GM13977 (cell line): ENCODE data around the gene SHCBP1L.

Source experiments
- DNase-seq: peaks from one replicate; pipeline ENCODE4 v3.0.0; 2012; ENCODE audit warnings: low spot score
- in situ Hi-C: fragments of 300-500 bp; cut with MboI; formaldehyde crosslinking; loops from one replicate; pipeline ENCODE4 v1.12.0; 2022; ENCODE audit warnings: low sequenced_read_pairs, low pct_unique_long_range_greater_than_20kb, mixed read lengths, inconsistent platforms; ENCODE audit not compliant: unreplicated experiment
- TF ChIP-seq, protein P1 (sequence below): IDR thresholded peaks from 2 replicates; pipeline ENCODE4 v1.5.1; 2012; ENCODE audit warnings: mild to moderate bottlenecking, control low read depth; ENCODE audit not compliant: insufficient read depth; ENCODE audit errors: extremely low read depth, missing control alignments

The SHCBP1L gene

DNA sequence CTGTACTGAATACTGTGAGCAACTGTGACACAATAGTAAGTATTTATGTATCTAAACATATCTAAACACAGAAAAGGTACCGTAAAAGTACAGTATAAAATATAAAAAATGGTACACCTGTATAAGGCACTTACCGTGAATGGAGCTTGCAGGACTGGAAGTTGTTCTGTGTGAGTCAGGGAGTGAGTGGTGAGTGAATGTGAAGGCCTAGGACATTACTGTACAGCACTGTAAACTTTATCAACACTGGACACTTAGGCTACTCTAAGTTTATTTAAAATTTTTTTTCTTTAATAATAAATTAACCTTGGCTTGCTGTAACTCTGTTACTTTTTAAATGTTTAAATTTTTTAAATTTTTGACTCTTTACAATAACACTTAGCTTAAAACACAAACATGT lies 24.5 kb upstream of the SHCBP1L start:
- in situ Hi-C loops = no loop called here
- DNase-seq = no peak
- TF ChIP-seq, protein P1, sequence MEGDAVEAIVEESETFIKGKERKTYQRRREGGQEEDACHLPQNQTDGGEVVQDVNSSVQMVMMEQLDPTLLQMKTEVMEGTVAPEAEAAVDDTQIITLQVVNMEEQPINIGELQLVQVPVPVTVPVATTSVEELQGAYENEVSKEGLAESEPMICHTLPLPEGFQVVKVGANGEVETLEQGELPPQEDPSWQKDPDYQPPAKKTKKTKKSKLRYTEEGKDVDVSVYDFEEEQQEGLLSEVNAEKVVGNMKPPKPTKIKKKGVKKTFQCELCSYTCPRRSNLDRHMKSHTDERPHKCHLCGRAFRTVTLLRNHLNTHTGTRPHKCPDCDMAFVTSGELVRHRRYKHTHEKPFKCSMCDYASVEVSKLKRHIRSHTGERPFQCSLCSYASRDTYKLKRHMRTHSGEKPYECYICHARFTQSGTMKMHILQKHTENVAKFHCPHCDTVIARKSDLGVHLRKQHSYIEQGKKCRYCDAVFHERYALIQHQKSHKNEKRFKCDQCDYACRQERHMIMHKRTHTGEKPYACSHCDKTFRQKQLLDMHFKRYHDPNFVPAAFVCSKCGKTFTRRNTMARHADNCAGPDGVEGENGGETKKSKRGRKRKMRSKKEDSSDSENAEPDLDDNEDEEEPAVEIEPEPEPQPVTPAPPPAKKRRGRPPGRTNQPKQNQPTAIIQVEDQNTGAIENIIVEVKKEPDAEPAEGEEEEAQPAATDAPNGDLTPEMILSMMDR = no peak

DNA sequence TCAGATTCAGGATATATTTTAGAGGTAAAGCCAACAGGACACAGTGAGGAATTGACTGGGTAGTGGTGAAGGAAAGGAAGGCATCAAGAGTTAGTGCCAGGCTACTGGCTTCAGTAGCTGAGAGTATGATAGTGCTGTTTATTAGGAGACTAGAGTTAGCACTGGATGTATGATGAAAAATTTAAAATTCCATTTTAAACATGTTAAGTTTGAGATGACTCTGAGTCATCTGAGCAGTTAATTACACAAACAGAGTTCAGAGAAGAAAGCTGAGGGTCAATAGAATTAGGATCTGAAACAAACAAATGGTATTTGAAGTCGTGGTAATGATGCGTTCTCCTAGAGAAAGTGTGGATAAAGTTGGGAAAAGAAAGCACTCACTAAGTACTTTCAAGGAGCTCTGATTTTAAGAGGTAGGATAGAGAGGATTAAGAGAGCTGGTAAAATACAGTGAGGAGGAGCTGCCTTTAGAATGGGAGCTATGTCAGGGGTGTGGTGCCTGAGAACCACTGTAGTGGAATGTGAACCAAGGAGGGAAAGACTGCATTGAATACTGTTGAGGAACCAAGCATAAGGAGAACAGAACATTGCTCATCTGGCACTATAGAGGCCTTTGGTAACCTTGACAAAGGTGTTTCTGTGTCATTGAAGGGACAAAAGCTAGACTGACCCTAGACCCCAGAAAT lies 21.7 kb upstream of the SHCBP1L start:
- no peak for DNase-seq
- in situ Hi-C loops = loop anchor here (25.0 kb wide), 1 partner anchor 238 kb away; no protein-coding TSS in a partner anchor
- TF ChIP-seq, protein P1 = no peak

DNA sequence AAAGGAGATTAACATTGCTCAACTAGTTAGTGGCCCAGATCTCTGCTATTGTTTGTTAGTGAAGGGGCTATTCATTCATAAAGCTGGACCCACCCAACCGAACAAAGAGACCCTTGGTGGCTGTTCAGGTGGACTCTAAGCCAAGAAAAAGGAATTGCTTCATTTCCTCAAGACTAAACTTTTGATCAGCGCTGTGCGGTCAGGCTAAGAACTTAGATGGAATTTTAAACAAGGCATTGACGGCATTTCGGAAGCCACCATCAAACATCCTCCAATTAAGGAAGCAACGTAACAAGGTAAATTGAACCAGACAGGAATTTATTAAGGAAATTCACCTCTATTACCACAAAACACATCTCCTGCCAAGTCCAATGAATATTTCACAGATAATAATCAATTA lies 19.9 kb upstream of the SHCBP1L start:
- no peak for DNase-seq
- TF ChIP-seq, protein P1 = no peak
- in situ Hi-C loops = loop anchor here (25.0 kb wide), 1 partner anchor 239 kb away; no protein-coding TSS in a partner anchor

DNA sequence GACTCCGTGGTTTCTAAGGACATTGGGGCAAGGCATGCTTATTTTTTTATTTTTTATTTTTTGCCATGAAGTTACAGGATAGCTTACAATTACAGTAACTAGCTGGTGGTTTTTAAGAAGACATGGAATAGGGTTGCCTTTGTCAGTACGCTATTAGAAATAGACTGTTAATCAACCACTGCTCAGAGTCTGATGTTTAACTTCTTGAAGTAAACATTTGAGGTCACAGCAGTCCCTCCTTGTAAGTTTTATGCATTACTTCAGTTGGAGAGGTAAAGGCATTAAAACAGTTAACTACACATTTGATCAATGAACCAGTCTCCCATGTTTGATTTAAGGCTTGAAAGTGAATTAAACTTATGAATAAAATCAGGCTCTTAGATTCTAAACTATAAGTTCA lies 19.3 kb upstream of the SHCBP1L start:
- in situ Hi-C loops = loop anchor here (25.0 kb wide), 1 partner anchor 240 kb away; no protein-coding TSS in a partner anchor
- TF ChIP-seq, protein P1 = no peak

DNA sequence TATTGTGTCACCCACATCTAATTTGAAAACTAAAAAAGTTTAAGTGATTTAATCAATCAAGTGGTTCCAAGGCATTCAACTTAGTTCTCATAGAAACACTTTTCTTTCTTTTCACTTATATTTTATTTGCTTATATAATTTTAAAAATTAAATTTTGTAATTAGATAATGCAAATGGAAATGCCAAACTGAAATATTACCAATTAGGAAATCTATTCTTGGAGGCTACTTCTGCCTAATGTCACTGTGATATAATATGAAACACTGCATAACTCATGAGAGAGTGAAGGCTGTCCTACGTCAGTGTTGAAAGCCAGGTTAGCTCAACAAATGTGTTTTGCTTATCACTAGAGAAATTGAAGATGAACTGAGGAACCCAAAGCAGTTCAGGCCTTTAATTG lies 18.3 kb upstream of the SHCBP1L start:
- TF ChIP-seq, protein P1 = no peak
- DNase-seq = no peak
- in situ Hi-C loops = loop anchor here (25.0 kb wide), 1 partner anchor 241 kb away; no protein-coding TSS in a partner anchor

More for the DNA sequence above, 19.3 kb upstream of the SHCBP1L start:
- DNase-seq = no peak

DNA sequence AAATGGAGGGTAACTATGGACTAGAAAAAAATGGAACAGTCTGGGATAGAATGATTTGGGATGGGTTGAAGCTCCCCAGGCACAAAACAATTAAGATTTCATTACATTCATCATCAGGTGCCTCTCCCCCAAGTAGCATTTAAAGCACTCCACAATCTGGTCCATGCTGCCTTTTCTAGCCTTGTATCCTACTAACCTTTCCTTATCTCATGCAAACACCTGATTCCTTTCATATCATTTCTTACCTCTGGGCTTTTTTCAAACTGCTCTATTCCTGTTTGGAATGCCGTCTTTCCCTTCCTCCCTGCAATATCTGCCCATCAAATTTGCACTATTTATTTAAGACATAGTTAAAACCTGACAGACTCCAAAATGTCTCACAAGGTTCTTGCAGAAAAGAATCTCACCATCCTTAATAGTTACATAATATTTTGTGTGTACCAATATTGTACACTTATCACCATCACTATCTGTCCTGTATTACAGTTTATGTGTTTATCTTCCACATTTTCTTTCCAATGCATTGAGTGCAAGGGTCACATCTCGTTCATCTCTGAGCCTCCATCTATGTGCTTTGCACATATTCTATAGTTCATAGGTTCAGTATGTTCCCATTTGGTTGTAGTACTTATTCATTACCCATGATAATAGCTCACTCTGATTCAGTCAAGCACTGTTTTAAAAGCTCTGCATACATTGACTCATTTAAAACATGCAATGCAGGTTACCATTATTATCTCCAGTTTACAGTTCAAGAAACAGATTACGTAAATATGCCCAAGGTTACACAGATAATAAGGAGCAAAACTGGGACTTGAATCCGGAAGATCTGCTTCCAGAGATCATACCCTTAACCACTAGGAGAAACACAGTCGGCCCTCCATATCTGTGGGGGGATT lies 16.1 kb upstream of the SHCBP1L start:
- no peak for DNase-seq
- in situ Hi-C loops = loop anchor here (25.0 kb wide), 1 partner anchor 243 kb away; no protein-coding TSS in a partner anchor
- TF ChIP-seq, protein P1 = no peak
